NCI-H1694 treated with DMSO at 0.1 percent for 48 hours (cell line): Measurements from ENCODE around the gene TSC22D4.

Experiments used
- DNase-seq: peaks from one replicate; lab custom pipeline; 2025; lab: John Stamatoyannopoulos, UW

Gene TSC22D4

GRCh38 chr7:100428199-100428966, 50.6 kb downstream of the TSC22D4 start, which contains the start of gene ZCWPW1:
Gene ZCWPW1 (minus strand): TSS chr7:100428703. CDS start chr7:100420649, 8,054 bp downstream.
- peak; percentile 96 for DNase-seq

- no peak for DNase-seq
These were observed 51.2 kb downstream of the TSC22D4 start for GRCh38 chr7:100427762-100428198.

GRCh38 chr7:100426516-100426915, 52.5 kb downstream of the TSC22D4 start:
- no peak for DNase-seq

- no peak for DNase-seq
These were observed 53.7 kb downstream of the TSC22D4 start for GRCh38 chr7:100425347-100425746.

- DNase-seq, result no peak
These were observed 55.7 kb downstream of the TSC22D4 start for GRCh38 chr7:100423315-100423714.

GRCh38 chr7:100419660-100420226, 59.3 kb downstream of the TSC22D4 start:
- DNase-seq, result no peak

GRCh38 chr7:100418930-100419659, 59.9 kb downstream of the TSC22D4 start:
- no peak for DNase-seq
